ENCODE data around the gene COLEC12.

- no peak for TF ChIP-seq CTCF (IDR thresholded peaks at IDR 0.05; ENCODE audit: insufficient read depth, low read depth, low read length)
- TF ChIP-seq EZH2 (IDR thresholded peaks at IDR 0.05; ENCODE audit: insufficient read depth, low read length) = no peak
Measured at GRCh38 chr18:267688-268552, 232.6 kb downstream of the COLEC12 start, which contains the start of gene THOC1.
